Liver (tissue), 9 donors: Measurements from ENCODE around the gene FBXO31. TPM values are rescaled to one million over a fixed set of nuclear protein-coding genes. Genes with fewer than 3 reads are reported as not detected.

Source experiments
- DNase-seq: peaks from one replicate; pipeline ENCODE4 v3.0.0-alpha.2; 2017; ENCODE audit warnings: low spot score
- H3K27ac ChIP-seq, 2 donors: one replicate each; pipeline ENCODE4 v1.7.0; 2013; ENCODE audit warnings: inconsistent platforms in 2 of 2, low read length in 2 of 2, control low read depth in 1 of 2, low read depth in 1 of 2, mild to moderate bottlenecking in 1 of 2
- H3K27me3 ChIP-seq, 4 donors: one replicate each; pipeline versions ENCODE4 v1.6.1 to v1.7.0; 2013; ENCODE audit warnings: low read length in 3 of 4, inconsistent platforms in 1 of 4, mild to moderate bottlenecking in 1 of 4, moderate library complexity in 1 of 4; ENCODE audit not compliant: control insufficient read depth in 4 of 4, insufficient read depth in 4 of 4
- H3K36me3 ChIP-seq, 4 donors: one replicate each; pipeline versions ENCODE4 v1.6.1 to v1.7.0; 2013; ENCODE audit warnings: low read length in 3 of 4, mild to moderate bottlenecking in 3 of 4, low read depth in 1 of 4, moderate library complexity in 1 of 4; ENCODE audit not compliant: control insufficient read depth in 4 of 4, insufficient read depth in 3 of 4
- H3K4me1 ChIP-seq, 4 donors: one replicate each; pipeline versions ENCODE4 v1.6.1 to v1.7.0; 2013; ENCODE audit warnings: low read length in 3 of 4, mild to moderate bottlenecking in 3 of 4, moderate library complexity in 1 of 4; ENCODE audit not compliant: control insufficient read depth in 4 of 4, insufficient read depth in 4 of 4
- H3K4me3 ChIP-seq, 3 donors: one replicate each; pipeline versions ENCODE4 v1.6.1 to v1.7.0; 2013; ENCODE audit warnings: low read length in 3 of 3, control low read depth in 1 of 3, low read depth in 1 of 3, mild to moderate bottlenecking in 1 of 3
- H3K9ac ChIP-seq, 2 donors: one replicate each; pipeline ENCODE4 v1.7.0; 2013; ENCODE audit warnings: low read length in 2 of 2, mild to moderate bottlenecking in 2 of 2, moderate library complexity in 2 of 2, control low read depth in 1 of 2, low read depth in 1 of 2
- H3K9me3 ChIP-seq, 4 donors: one replicate each; pipeline versions ENCODE4 v1.6.1 to v1.7.0; 2013; ENCODE audit warnings: low read length in 3 of 4; ENCODE audit not compliant: control insufficient read depth in 4 of 4
- EGR1 ChIP-seq, 2 donors: IDR thresholded peaks; 2 replicates each; pipeline ENCODE4 v1.6.1; 2016 to 2018; ENCODE audit warnings: antibody characterized with exemption in 2 of 2, low read depth in 2 of 2
- GABPA ChIP-seq, 2 donors: IDR thresholded peaks in 1 of 2; conservative IDR thresholded peaks in 1 of 2; 2 replicates each; pipeline ENCODE4 v1.6.1; 2016; ENCODE audit warnings: antibody characterized with exemption in 2 of 2, mild to moderate bottlenecking in 1 of 2, moderate library complexity in 1 of 2
- HNF4G ChIP-seq: IDR thresholded peaks from 2 replicates; pipeline ENCODE4 v1.6.1; 2016; ENCODE audit warnings: antibody characterized with exemption
- NR2F2 ChIP-seq: IDR thresholded peaks from 2 replicates; pipeline ENCODE4 v1.6.1; 2016; ENCODE audit warnings: antibody characterized with exemption
- RAD21 ChIP-seq, 2 donors: IDR thresholded peaks; 2 replicates each; pipeline ENCODE4 v1.6.1; 2016; ENCODE audit warnings: antibody characterized with exemption in 2 of 2, mild to moderate bottlenecking in 2 of 2
- SP1 ChIP-seq: IDR thresholded peaks from 2 replicates; pipeline ENCODE4 v1.6.1; 2018; ENCODE audit warnings: antibody characterized with exemption, mild to moderate bottlenecking
- TAF1 ChIP-seq: conservative IDR thresholded peaks from 2 replicates; pipeline ENCODE4 v1.6.1; 2016; ENCODE audit warnings: antibody characterized with exemption, mild to moderate bottlenecking
- WGBS: extraction: QIAGEN DNeasy Blood & Tissue Kit; methylation state at CpG from one replicate; pipeline ENCODE4 v1.1.7; 2013; 5-methylcytosine and 5-hydroxymethylcytosine counted together
- polyA plus RNA-seq, 2 donors: library from polyadenylated mRNA; stranded (reverse) in 1 of 2; unstranded in 1 of 2; fragments of 200-250 nt in 1 of 2; fragments of >200 nt in 1 of 2; fragmentation: Nextera tagmentation in 1 of 2; extraction: Ambion mirVana in 1 of 2; gene quantifications; one replicate each; pipeline versions ENCODE4 v1.2.1 to v1.2.3, GENCODE V29; 2013 to 2015
- total RNA-seq, 2 donors: library from RNA; depleted of rRNA; stranded (reverse); fragments of >200 nt; gene quantifications; one replicate each; pipeline ENCODE4 v1.2.3, GENCODE V29; 2014
- TF ChIP-seq, protein P1 (sequence below): IDR thresholded peaks from 2 replicates; pipeline ENCODE4 v1.6.1; 2016; ENCODE audit warnings: antibody characterized with exemption
- TF ChIP-seq, protein P2 (sequence below): fragments of 150-350 bp; IDR thresholded peaks from 2 replicates; pipeline ENCODE4 v1.5.1; 2017; ENCODE audit warnings: improper control_type of control experiment, low read depth, low read length; ENCODE audit not compliant: missing input control
- donor health status: healthy.
- donor health status: healthy.
- donor health status: healthy.
- donor health status: healthy.
- donor health status: healthy.

The FBXO31 gene
- total and polyA plus RNA-seq, 4 donors, result 13.2 to 30.3 (median 18.1) TPM

DNA sequence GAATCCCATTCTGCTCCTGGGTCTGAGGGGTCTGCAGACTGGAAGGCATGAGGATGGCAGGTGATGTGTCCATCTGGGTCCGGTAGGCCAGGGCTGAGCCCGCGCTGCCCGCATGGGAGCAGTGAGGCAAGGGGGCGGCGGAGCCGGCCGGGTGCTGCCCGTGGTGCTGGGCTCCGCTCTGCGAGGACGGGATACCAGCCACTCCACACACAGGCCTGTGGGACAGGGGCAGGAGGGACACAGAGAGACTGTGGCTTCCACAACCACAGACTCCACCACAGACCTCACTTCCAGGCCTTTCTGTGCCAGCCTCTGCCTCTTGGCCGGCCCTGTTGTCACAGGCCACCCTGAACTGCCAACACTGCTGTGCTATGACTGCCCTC is 33.9 kb upstream of the FBXO31 start:
- Histone ChIP-seq H3K27ac (no peak overlapping the region), H3K4me3 (no peak overlapping the region), H3K9me3 (no peaks in the 10 kb centered on the region), H3K36me3 (peaks cover 23 to 74% (median 39%) of the 10 kb centered on the region in 4 donors), H3K4me1 (no peaks in the 10 kb centered on the region), H3K27me3 (no peaks in the 10 kb centered on the region), H3K9ac (no peak overlapping the region)
- no peak for DNase-seq
- WGBS, result 92% methylated on average over 13 of the region's 13 CpGs
- TF ChIP-seq GABPA (IDR thresholded peaks at IDR 0.05 in 1 of 2, conservative IDR thresholded peaks at IDR 0.05 in 1 of 2), result no peak
- TF ChIP-seq, protein P1, sequence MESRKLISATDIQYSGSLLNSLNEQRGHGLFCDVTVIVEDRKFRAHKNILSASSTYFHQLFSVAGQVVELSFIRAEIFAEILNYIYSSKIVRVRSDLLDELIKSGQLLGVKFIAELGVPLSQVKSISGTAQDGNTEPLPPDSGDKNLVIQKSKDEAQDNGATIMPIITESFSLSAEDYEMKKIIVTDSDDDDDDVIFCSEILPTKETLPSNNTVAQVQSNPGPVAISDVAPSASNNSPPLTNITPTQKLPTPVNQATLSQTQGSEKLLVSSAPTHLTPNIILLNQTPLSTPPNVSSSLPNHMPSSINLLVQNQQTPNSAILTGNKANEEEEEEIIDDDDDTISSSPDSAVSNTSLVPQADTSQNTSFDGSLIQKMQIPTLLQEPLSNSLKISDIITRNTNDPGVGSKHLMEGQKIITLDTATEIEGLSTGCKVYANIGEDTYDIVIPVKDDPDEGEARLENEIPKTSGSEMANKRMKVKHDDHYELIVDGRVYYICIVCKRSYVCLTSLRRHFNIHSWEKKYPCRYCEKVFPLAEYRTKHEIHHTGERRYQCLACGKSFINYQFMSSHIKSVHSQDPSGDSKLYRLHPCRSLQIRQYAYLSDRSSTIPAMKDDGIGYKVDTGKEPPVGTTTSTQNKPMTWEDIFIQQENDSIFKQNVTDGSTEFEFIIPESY, result no peak

DNA sequence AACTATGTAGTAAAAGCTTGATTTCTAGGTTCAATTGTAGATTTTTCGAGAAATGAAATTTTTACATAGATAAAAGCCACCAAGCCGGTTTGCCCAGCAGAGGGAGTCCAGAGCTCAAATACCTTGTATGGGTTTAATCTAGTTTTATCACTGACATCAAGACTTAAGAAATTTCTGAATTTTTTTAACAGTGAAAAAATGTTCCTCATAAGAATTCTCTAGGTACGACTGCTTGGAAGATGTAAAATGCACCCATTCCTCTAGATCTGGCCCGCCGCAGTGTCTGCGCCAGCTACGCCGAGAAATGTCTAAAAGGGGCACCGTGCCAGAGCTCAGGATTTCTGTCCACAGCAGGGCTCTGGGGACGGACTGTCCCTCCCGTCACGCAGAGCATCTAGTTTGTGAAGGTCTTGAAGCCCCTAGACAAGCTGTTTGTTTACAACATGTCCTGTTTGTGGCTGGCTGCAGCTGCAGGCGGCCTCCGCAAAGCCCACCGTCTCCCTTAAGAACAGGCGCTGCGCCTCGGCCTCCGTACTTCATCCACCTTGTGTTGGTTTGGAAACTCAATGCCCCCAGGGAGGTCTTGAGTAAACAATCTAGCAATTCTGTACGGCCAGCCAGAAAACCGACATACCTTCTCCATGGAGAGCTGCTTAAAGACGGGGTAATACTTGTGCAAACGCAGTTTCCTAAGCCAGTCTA is 33.4 kb upstream of the FBXO31 start:
- WGBS, result 87% methylated on average over 23 of the region's 23 CpGs
- Histone ChIP-seq H3K4me3 (no peak overlapping the region), H3K27ac (no peak overlapping the region), H3K36me3 (peaks cover 26 to 76% (median 44%) of the 10 kb centered on the region in 4 donors), H3K9me3 (no peaks in the 10 kb centered on the region), H3K27me3 (no peaks in the 10 kb centered on the region), H3K4me1 (no peaks in the 10 kb centered on the region), H3K9ac (no peak overlapping the region)
- TF ChIP-seq, protein P2, sequence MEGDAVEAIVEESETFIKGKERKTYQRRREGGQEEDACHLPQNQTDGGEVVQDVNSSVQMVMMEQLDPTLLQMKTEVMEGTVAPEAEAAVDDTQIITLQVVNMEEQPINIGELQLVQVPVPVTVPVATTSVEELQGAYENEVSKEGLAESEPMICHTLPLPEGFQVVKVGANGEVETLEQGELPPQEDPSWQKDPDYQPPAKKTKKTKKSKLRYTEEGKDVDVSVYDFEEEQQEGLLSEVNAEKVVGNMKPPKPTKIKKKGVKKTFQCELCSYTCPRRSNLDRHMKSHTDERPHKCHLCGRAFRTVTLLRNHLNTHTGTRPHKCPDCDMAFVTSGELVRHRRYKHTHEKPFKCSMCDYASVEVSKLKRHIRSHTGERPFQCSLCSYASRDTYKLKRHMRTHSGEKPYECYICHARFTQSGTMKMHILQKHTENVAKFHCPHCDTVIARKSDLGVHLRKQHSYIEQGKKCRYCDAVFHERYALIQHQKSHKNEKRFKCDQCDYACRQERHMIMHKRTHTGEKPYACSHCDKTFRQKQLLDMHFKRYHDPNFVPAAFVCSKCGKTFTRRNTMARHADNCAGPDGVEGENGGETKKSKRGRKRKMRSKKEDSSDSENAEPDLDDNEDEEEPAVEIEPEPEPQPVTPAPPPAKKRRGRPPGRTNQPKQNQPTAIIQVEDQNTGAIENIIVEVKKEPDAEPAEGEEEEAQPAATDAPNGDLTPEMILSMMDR, result peak; percentile 60
- TF ChIP-seq HNF4G (no peak), RAD21 (IDR thresholded peaks at IDR 0.05) (peak; percentile 76 to 77)
- no peak for DNase-seq

DNA sequence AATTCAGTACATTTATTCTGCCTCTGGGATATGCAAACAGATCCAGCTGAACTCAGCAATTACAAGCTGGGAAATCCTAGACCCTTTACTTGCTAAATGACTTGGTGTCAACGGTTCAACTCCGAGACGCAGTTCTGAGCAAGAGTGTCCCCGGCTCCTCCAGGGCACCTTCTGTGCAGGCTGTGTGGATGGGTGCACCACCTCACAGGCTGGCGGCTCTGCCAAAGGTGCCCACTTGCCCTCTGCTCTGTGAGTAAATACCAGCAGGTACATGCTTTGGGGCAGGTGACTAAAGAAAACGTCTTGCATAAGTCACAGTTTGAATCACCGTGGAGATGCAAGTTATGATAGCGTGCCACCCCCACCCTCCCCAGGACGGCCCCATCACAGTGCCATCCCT is 31.9 kb upstream of the FBXO31 start:
- DNase-seq, result no peak
- no peaks in the 10 kb centered on the region for H3K4me1 ChIP-seq

More for the DNA sequence above, 31.9 kb upstream of the FBXO31 start:
- WGBS, result 79% methylated on average over 9 of the region's 9 CpGs
- Histone ChIP-seq H3K27me3 (no peaks in the 10 kb centered on the region), H3K36me3 (peaks cover 27 to 75% (median 47%) of the 10 kb centered on the region in 4 donors), H3K9ac (no peak overlapping the region), H3K4me3 (no peak overlapping the region), H3K27ac (no peak overlapping the region), H3K9me3 (no peaks in the 10 kb centered on the region)
- TF ChIP-seq GABPA (IDR thresholded peaks at IDR 0.05 in 1 of 2, conservative IDR thresholded peaks at IDR 0.05 in 1 of 2) (no peak), NR2F2 (no peak), SP1 (no peak), TAF1 (no peak), EGR1 (IDR thresholded peaks at IDR 0.05; ENCODE audit: low read depth in 2 of 2) (no peak)
- TF ChIP-seq, protein P2, result no peak
